C4-2B (cell line): Measurements from ENCODE around the gene TRIM67.

Experiments used
- H3K27ac ChIP-seq: fragments of 450-650 bp; 2 replicates; pipeline ENCODE4 v1.5.1; 2017
- CTCF ChIP-seq: fragments of 450-650 bp; conservative IDR thresholded peaks from 2 replicates; pipeline ENCODE4 v1.5.1; 2017; ENCODE audit warnings: mild to moderate bottlenecking
- ZFX ChIP-seq: fragments of 450-650 bp; IDR thresholded peaks from 2 replicates; pipeline ENCODE4 v1.6.1; 2017

The TRIM67 gene

DNA sequence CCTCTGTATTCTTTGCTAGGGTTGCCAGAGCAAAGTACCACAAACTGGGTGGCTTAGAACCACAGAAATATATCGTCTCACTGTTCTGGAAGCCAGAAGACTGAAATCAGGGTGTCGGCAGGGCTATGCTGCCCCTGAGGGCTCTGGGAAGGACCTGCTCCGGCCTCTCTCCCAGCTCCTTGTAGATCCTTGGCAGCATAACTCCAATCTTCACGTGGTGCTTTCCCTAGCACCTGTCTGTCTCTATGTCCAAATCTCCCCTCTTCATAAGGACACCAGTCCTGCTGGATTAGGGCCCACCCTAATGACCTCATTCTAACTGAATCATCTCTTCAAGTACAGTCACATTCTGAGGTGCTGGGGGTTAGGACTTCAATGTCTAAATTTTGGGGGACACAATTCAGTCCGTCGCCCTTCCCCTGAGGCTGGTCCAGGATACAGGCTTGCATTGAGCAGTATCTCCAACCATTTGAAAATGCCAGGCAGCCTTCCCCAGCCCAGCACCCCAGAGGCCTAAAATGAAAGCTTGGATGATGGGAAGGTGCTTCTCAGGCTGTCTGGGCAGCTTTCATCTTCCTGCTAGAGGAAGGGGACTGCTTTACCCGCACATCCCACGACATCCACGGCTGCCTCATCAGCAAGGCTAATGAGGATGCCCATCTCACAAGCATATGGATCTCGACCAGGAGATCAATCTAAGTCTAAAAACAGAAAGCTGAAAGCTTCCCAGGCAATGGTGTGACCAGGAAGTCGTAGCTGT, 24.7 kb downstream of the TRIM67 start:
- TF ChIP-seq ZFX (no peak), CTCF (no peak)

GRCh38 chr1:231187571-231187970, 25.7 kb downstream of the TRIM67 start:
- no peak for TF ChIP-seq ZFX
- no peak for TF ChIP-seq CTCF
- H3K27ac ChIP-seq = no peak overlapping the region

More for the DNA sequence above, 24.7 kb downstream of the TRIM67 start:
- no peak overlapping the region for H3K27ac ChIP-seq

- no peak overlapping the region for H3K27ac ChIP-seq
- TF ChIP-seq CTCF (no peak), ZFX (no peak)
These were observed 26.2 kb downstream of the TRIM67 start for GRCh38 chr1:231188072-231188471.

GRCh38 chr1:231188768-231189167, 26.9 kb downstream of the TRIM67 start:
- TF ChIP-seq CTCF (no peak), ZFX (no peak)
- H3K27ac ChIP-seq = no peak overlapping the region

GRCh38 chr1:231189683-231190270, 27.9 kb downstream of the TRIM67 start:
- TF ChIP-seq ZFX (no peak), CTCF (no peak)
- no peak overlapping the region for H3K27ac ChIP-seq

DNA sequence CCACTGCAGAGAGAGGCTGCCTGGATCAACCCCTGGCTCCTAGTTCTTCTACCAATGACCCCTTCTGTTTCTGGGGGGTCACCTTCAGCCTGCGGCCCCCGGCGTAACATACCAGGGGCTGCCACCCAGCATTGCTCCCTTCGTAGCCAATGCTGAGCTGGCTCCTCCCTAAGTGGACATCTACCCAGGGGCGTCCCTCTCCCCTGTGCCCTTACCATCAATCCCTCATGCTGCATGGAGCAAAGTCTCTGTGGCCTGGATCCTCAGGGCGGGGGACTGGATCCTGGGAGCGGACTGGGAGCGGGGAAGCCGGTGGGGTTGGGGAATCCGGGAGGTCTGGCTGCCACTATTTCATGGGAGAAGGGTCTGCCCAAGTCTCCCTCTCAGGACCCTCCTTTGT, 28.6 kb downstream of the TRIM67 start:
- no peak for TF ChIP-seq CTCF
- TF ChIP-seq ZFX = no peak
- no peak overlapping the region for H3K27ac ChIP-seq

DNA sequence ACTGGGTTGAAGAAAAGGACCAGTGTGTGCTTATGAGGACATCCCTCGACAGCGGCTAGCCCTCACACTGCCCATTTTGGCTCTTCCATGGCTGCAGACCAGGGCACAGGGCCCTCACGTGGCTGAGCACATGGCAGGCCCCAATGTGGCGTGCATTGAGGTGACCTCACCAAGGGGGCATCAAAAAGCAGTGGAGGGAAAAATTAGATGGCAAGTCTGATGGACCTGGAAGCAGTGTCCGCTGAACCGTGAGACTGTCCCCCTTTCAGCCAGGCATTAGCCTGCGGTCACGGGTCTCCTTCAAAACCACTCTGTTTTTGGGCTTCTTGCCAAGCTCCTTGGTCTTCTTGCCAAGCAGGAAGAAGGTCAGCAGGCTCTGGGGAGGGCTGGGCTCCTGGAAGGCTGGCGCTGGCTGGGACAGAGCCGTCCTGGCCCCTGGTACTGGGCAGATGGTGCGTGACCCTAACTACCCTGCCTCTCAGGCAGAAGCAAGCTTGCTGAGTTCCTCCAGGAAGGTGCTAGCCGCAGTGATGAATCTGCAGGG, 30.8 kb downstream of the TRIM67 start:
- TF ChIP-seq ZFX (no peak), CTCF (no peak)
- no peak overlapping the region for H3K27ac ChIP-seq
